Esophagus muscularis mucosa (tissue), 4 donors: ENCODE results near the gene EEA1. TPM values are rescaled to one million over a fixed set of nuclear protein-coding genes. Genes with fewer than 3 reads are reported as not detected.

ENCODE experiments used
- DNase-seq: peaks from one replicate; pipeline ENCODE4 v3.0.0-alpha.2; 2017; ENCODE audit errors: extremely low spot score
- H3K27ac ChIP-seq, 4 donors: fragments of 200-600 bp; sonication (generic); replicated peaks in 1 of 4; 1 replicate in 3 of 4; 2 replicates in 1 of 4; pipeline ENCODE4 v1.5.1; 2016 to 2019; ENCODE audit warnings: mild to moderate bottlenecking in 1 of 4
- H3K27me3 ChIP-seq, 4 donors: fragments of 200-600 bp; sonication (generic); one replicate each; pipeline versions ENCODE4 v1.5.1 to v1.6.0; 2016 to 2019
- H3K36me3 ChIP-seq, 4 donors: fragments of 200-600 bp; sonication (generic); one replicate each; pipeline ENCODE4 v1.5.1; 2016 to 2019
- H3K4me1 ChIP-seq, 4 donors: fragments of 200-600 bp; sonication (generic); one replicate each; pipeline ENCODE4 v1.5.1; 2016 to 2019
- H3K4me3 ChIP-seq, 4 donors: fragments of 200-600 bp; sonication (generic); 1 replicate in 2 of 4; 2 replicates in 2 of 4; pipeline ENCODE4 v1.5.1; 2016 to 2019; ENCODE audit warnings: mild to moderate bottlenecking in 4 of 4, moderate library complexity in 1 of 4
- H3K9me3 ChIP-seq, 4 donors: fragments of 200-600 bp; sonication (generic); 1 replicate in 3 of 4; 2 replicates in 1 of 4; pipeline ENCODE4 v1.5.1; 2016 to 2019
- EP300 ChIP-seq: sonication (generic); formaldehyde crosslinking; IDR thresholded peaks from one replicate; pipeline ENCODE4 v1.6.1; 2017; ENCODE audit warnings: antibody characterized with exemption
- POLR2A ChIP-seq: fragments of 450-650 bp; IDR thresholded peaks from one replicate; pipeline ENCODE4 v1.6.1; 2017; ENCODE audit warnings: antibody characterized with exemption, moderate library complexity, mild to moderate bottlenecking, low read depth
- POLR2AphosphoS5 ChIP-seq, 2 donors: sonication (generic); formaldehyde crosslinking; IDR thresholded peaks; one replicate each; pipeline ENCODE4 v1.6.1; 2017; ENCODE audit warnings: antibody characterized with exemption in 2 of 2
- whole genome bisulfite sequencing: methylation state at CpG from one replicate; pipeline ENCODE4 v1.1.5; 2018; 5-methylcytosine and 5-hydroxymethylcytosine counted together
- intact Hi-C: fragments of 100-400 bp; cut with DNase I; formaldehyde crosslinking; loops from one replicate; pipeline ENCODE4 v1.15.1; 2023
- total RNA-seq, 4 donors: library from RNA; depleted of rRNA; stranded (reverse); fragments of >200 nt; gene quantifications; one replicate each; pipeline versions ENCODE4 v1.1.0 to v1.2.1, GENCODE V29; 2016
- TF ChIP-seq, protein P1 (sequence below), 3 experiments: fragments of 200-600 bp in 2 of 3; fragments of 450-650 bp in 1 of 3; sonication (generic) in 2 of 3; IDR thresholded peaks; one replicate each; pipeline ENCODE4 v1.5.1; 2017 to 2019; ENCODE audit warnings: antibody characterized with exemption in 3 of 3, mild to moderate bottlenecking in 2 of 3, moderate library complexity in 1 of 3

Gene EEA1
- total RNA-seq, 4 donors from 2014 or later = 15.7 to 31.1 (median 24.1) TPM

DNA sequence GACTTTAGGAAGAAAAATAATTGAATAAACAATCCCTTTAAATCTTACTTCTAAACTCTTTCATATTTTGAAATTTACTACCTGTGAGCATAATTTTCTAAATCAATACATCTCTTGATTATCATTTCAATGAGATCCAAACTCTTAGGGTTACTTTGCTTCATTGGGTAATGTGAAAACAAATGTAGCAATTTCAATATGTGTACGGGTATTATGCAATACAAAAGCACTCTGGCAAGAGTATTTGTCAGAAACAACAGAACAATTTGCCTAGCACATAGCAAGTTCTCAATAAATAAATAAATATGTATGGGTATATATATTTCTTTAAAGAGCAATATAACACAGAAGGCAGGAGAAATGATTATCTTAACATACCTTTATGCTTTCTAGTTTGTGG is 149.2 kb downstream of the EEA1 start:
- no peaks in the 10 kb centered on the region for H3K27me3 ChIP-seq
- DNase-seq = no peak
- peaks cover 0 to 67% (median 33%) of the 10 kb centered on the region in 4 donors for H3K36me3 ChIP-seq
- no peak for TF ChIP-seq POLR2A
- no peak for TF ChIP-seq EP300
- TF ChIP-seq, protein P1, sequence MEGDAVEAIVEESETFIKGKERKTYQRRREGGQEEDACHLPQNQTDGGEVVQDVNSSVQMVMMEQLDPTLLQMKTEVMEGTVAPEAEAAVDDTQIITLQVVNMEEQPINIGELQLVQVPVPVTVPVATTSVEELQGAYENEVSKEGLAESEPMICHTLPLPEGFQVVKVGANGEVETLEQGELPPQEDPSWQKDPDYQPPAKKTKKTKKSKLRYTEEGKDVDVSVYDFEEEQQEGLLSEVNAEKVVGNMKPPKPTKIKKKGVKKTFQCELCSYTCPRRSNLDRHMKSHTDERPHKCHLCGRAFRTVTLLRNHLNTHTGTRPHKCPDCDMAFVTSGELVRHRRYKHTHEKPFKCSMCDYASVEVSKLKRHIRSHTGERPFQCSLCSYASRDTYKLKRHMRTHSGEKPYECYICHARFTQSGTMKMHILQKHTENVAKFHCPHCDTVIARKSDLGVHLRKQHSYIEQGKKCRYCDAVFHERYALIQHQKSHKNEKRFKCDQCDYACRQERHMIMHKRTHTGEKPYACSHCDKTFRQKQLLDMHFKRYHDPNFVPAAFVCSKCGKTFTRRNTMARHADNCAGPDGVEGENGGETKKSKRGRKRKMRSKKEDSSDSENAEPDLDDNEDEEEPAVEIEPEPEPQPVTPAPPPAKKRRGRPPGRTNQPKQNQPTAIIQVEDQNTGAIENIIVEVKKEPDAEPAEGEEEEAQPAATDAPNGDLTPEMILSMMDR (IDR thresholded peaks at IDR 0.05) = no peak
- TF ChIP-seq POLR2AphosphoS5 (IDR thresholded peaks at IDR 0.05) = no peak
- intact Hi-C loops = loop anchor here (10.0 kb wide), 1 partner anchor 635 kb away; no protein-coding TSS in a partner anchor
- H3K4me3 ChIP-seq = no peak overlapping the region
- no peaks in the 10 kb centered on the region for H3K4me1 ChIP-seq
- 78% methylated on average over 1 of the region's 1 CpG for WGBS
- H3K9me3 ChIP-seq = no peaks in the 10 kb centered on the region
- no peak overlapping the region for H3K27ac ChIP-seq

DNA sequence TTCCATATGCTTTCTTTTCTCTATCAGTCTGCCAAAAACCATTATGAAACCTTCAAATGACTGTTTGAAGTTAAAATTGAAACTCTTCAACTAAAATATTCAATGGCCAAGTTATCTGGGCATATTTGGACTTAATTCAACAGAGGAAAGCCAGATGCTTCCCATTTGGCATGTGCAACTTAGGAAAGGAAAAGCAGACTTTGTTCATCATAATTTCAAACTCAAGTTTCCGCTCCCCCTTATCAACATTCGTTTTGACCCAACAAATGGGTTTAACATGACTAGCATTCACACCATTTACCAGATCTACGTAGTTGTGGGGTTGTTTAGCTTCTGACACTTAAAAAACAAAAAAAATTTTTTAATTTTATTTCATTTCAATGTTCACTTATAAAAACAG is 150.6 kb downstream of the EEA1 start:
- H3K4me3 ChIP-seq = no peak overlapping the region
- WGBS = 75% methylated on average over 3 of the region's 3 CpGs
- H3K27me3 ChIP-seq = no peaks in the 10 kb centered on the region
- no peaks in the 10 kb centered on the region for H3K9me3 ChIP-seq
- intact Hi-C loops = no loop called here
- H3K4me1 ChIP-seq = no peaks in the 10 kb centered on the region
- no peak for DNase-seq
- TF ChIP-seq EP300 (no peak), POLR2AphosphoS5 (IDR thresholded peaks at IDR 0.05) (no peak), POLR2A (no peak)
- TF ChIP-seq, protein P1 (IDR thresholded peaks at IDR 0.05) = no peak
- H3K27ac ChIP-seq = no peak overlapping the region
- H3K36me3 ChIP-seq = peaks cover 0 to 67% (median 33%) of the 10 kb centered on the region in 4 donors

DNA sequence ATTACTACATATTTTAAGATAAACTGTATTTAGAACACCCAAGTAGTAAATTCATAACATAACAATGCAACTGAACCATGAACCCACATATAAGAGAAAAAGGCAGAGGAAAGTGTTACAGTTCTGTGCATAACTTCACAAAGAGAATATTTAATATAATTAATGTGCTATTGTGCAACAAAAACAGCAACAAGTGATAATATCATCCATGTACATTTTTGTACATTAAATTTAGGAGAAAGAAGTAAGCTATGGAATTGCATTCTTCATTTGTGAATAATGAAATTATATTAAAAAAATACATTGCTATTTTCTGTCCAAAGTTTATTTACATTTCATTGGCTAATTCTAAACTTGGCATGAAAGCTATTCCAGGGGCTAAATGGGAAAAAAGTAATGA is 153.7 kb downstream of the EEA1 start:
- Histone ChIP-seq H3K4me3 (no peak overlapping the region), H3K4me1 (peaks cover 0 to 7% (median 0%) of the 10 kb centered on the region in 4 donors), H3K9me3 (no peaks in the 10 kb centered on the region), H3K27me3 (no peaks in the 10 kb centered on the region), H3K27ac (no peak overlapping the region), H3K36me3 (peaks cover 0 to 45% (median 25%) of the 10 kb centered on the region in 4 donors)
- intact Hi-C loops = no loop called here
- no peak for DNase-seq
- TF ChIP-seq, protein P1 (IDR thresholded peaks at IDR 0.05) = no peak
- TF ChIP-seq POLR2A (no peak), EP300 (no peak)

DNA sequence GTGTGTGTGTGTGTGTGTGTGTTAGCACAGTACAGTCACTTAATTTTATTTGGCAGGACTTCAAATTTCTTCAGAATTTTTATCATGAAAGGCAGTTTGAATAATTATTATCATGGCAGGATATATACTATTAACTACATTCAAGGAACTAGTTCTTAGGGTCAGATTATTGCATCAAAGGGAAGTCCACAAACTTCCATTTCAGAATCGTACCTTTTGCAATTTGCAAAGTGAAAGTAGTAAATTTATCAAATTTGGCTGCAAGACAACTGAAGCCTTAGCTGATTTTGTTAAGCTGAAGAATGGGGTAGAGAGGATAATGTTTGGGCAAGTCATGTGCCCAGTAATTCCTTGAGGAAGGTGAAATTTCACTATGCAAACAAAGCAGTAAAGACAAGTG is 158.1 kb downstream of the EEA1 start:
- 56% methylated on average over 1 of the region's 1 CpG for WGBS
- no peak overlapping the region for H3K27ac ChIP-seq
- peaks cover 0 to 6% (median 2%) of the 10 kb centered on the region in 4 donors for H3K36me3 ChIP-seq
- no peaks in the 10 kb centered on the region for H3K27me3 ChIP-seq
- no peaks in the 10 kb centered on the region for H3K9me3 ChIP-seq
- peaks cover 0 to 13% (median 5%) of the 10 kb centered on the region in 4 donors for H3K4me1 ChIP-seq
- H3K4me3 ChIP-seq = no peak overlapping the region
- intact Hi-C loops = no loop called here
- DNase-seq = no peak
- TF ChIP-seq POLR2AphosphoS5 (IDR thresholded peaks at IDR 0.05) (no peak), POLR2A (no peak), EP300 (no peak)
- TF ChIP-seq, protein P1 (IDR thresholded peaks at IDR 0.05) = no peak
